Colonic mucosa (tissue), 4 donors: Measurements from ENCODE around the gene HEPHL1. TPM values are rescaled to one million over a fixed set of nuclear protein-coding genes. Genes with fewer than 3 reads are reported as not detected.
"Not testable (repeated sequence)": the region's sequence is repeated elsewhere in the genome, so short reads cannot be mapped to it uniquely, and the experiment has no call there.

ENCODE experiments used
- DNase-seq: peaks from one replicate; pipeline ENCODE4 v3.0.0-alpha.2; 2020
- H3K27ac ChIP-seq: fragments of 200-600 bp; one replicate; pipeline ENCODE4 v1.8.0; 2021
- H3K27me3 ChIP-seq: fragments of 200-600 bp; one replicate; pipeline ENCODE4 v1.8.0; 2021
- H3K36me3 ChIP-seq: fragments of 200-600 bp; one replicate; pipeline ENCODE4 v1.8.0; 2021
- H3K4me1 ChIP-seq: fragments of 200-600 bp; one replicate; pipeline ENCODE4 v1.8.0; 2021; ENCODE audit warnings: mild to moderate bottlenecking
- H3K4me3 ChIP-seq: fragments of 200-600 bp; one replicate; pipeline ENCODE4 v1.8.0; 2021
- H3K9ac ChIP-seq, 2 donors: one replicate each; pipeline ENCODE4 v1.7.0; 2013; ENCODE audit warnings: control low read depth in 2 of 2, low read depth in 2 of 2, low read length in 2 of 2
- H3K9me3 ChIP-seq: fragments of 200-600 bp; one replicate; pipeline ENCODE4 v1.8.0; 2021
- intact Hi-C: fragments of 100-400 bp; cut with DNase I; formaldehyde crosslinking; loops from one replicate; pipeline ENCODE4 v1.14.1; 2022
- total RNA-seq, 2 donors: library from RNA; stranded (reverse); fragmentation: NEBNext Ultra II Directional in 1 of 2; extraction: Animal tissue kit (Norgen Biotek cat#: 25700) in 1 of 2; gene quantifications; one replicate each; pipeline ENCODE4 v1.2.1, GENCODE V29; 2021
- TF ChIP-seq, protein P1 (sequence below): fragments of 200-600 bp; IDR thresholded peaks from one replicate; pipeline ENCODE4 v1.8.0; 2022; ENCODE audit warnings: antibody characterized with exemption, mild to moderate bottlenecking
- donor health status: healthy.
- donor health status: DM: no; HTN: no; CAD: no.
- donor health status: DM: no; HTN: no; CAD: no.

HEPHL1 gene
- total RNA-seq, 2 donors from 2014 or later, result not detected

DNA sequence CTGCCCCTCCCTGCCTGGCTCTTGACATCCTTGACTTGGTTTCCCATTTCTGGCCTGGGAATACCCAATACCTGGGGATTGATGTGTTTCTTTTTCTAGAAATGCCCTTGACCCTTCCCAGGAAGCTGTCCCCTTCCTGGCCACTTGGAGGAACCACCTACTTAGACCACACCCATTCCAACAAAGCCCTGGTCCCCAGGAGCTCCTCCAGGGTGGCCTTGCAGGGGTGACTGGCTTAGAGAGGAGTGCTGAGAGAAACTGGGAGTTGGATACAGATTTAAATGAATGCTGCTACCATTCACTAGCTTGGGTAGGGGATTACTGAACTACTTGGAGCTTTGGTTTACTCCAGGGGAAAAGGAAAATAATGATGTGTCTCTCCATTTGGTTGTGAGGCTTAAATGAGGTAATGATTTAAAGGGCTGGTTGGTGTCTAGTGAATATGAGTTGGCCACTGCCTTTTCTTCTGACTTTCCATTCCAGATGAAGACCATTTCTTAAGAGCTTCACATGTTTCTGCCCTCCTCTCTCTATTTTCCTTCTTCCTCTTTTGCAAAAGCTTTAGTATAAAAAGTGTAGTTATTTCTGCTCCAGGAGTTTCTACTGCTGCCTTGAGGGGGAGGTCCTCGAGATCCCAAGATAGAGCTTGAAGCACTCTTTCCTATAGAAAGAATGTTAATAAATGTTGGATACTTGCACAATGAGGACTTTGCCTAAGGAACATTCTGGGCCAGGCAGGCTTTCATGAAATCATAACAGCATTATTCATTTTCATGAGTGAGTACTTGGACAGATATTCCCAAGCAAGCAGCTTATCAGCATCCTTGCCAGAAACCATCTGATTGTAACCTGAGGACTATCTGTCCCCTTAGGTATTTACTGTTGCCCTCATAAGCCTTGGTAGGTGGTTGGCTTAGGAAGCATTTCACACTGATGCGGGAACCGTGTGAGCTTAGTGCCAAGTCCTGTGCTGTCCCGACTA is 129.8 kb downstream of the HEPHL1 start:
- intact Hi-C loops, result no loop called here
- Histone ChIP-seq H3K36me3 (no peaks in the 10 kb centered on the region), H3K27ac (peak overlapping the region; percentile 24), H3K9me3 (no peaks in the 10 kb centered on the region), H3K9ac (no peak overlapping the region), H3K27me3 (no peaks in the 10 kb centered on the region), H3K4me3 (no peak overlapping the region), H3K4me1 (no peaks in the 10 kb centered on the region)
- TF ChIP-seq, protein P1, sequence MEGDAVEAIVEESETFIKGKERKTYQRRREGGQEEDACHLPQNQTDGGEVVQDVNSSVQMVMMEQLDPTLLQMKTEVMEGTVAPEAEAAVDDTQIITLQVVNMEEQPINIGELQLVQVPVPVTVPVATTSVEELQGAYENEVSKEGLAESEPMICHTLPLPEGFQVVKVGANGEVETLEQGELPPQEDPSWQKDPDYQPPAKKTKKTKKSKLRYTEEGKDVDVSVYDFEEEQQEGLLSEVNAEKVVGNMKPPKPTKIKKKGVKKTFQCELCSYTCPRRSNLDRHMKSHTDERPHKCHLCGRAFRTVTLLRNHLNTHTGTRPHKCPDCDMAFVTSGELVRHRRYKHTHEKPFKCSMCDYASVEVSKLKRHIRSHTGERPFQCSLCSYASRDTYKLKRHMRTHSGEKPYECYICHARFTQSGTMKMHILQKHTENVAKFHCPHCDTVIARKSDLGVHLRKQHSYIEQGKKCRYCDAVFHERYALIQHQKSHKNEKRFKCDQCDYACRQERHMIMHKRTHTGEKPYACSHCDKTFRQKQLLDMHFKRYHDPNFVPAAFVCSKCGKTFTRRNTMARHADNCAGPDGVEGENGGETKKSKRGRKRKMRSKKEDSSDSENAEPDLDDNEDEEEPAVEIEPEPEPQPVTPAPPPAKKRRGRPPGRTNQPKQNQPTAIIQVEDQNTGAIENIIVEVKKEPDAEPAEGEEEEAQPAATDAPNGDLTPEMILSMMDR, result no peak
- DNase-seq, result no peak

DNA sequence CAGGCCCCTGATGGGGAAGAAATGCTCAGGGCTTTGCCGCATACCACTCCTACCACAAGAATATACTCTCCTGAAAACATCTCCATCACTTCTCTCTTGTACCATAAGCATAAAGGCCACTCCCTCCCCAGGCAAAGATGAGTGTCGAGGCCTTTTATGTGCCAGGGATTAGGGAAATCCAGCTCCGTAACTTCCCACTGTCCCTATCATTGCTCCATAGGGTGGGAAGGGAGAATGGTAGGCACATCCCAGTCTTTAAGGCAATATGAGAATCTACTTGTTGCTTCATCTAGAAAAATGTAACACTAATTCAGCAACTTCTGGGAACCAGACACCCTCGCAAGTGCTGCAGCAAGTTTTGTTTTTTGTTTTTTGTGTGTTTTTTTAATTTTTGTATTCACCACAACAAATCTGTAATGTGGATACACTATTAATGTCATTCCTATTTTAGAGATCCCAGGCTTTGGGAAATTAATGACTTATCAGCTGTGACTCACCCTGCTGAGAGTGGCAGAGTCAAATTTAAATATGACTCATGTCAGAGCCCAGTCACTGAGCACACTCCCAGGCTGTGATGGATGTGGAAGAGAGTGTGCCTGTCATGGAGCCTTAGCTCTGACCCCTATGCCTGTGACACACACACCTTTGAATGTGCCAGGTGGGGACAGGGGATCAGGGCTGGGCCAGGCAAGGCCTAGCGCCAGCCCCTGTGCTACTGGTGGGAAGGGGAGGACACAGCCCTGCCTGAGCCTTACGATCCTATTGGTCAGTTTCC is 130.9 kb downstream of the HEPHL1 start:
- no peaks in the 10 kb centered on the region for H3K27me3 ChIP-seq
- TF ChIP-seq, protein P1, result no peak
- intact Hi-C loops, result no loop called here
- no peaks in the 10 kb centered on the region for H3K4me1 ChIP-seq
- H3K36me3 ChIP-seq, result no peaks in the 10 kb centered on the region
- H3K4me3 ChIP-seq, result no peak overlapping the region
- H3K9me3 ChIP-seq, result no peaks in the 10 kb centered on the region
- H3K9ac ChIP-seq, result no peak overlapping the region
- peak overlapping the region; percentile 24 for H3K27ac ChIP-seq
- DNase-seq, result no peak

DNA sequence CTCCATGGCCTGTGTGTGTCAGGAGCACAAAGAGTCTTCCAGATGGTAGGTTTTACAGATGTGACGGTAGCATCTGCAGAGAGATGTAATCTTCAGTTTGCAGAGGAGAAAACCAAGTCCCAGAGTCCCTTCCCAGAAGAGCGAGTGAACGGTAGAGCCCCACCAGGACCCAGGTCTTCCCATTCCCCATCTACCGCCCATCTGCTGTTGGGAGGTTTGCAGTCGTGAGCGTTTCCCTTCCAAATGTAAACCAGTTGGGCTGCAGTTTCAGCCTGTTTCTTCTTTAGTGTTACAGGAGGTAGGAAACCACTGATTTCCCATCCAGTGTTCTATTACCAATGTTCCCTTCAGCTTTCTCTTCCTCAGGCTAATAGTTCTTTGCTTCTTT is 131.5 kb downstream of the HEPHL1 start:
- no peak for DNase-seq
- H3K4me1 ChIP-seq, result no peaks in the 10 kb centered on the region
- TF ChIP-seq, protein P1, result no peak

DNA sequence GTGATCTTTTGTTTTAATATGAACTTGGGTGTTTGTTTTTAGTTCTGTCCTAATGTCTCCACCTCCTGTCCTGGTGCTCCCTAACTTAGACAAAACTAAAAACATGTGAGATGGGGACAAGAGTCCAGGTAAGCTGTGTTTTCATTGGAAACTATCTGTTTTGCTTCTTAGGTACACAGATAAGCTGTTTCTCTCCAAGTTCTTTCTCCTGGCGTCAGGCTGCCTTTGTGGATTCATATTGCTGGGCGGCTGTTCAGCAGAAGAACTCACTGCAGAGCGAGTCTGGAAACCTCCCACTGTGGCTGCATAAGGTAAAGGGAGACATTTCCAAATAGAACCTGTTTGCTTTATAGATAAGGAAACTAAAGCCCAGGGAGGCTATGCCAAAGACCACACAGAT is 132.2 kb downstream of the HEPHL1 start:
- no peak overlapping the region for H3K4me3 ChIP-seq
- H3K9ac ChIP-seq, result no peak overlapping the region
- no peak overlapping the region for H3K27ac ChIP-seq
- DNase-seq, result no peak
- TF ChIP-seq, protein P1, result no peak
- no peaks in the 10 kb centered on the region for H3K4me1 ChIP-seq
- H3K9me3 ChIP-seq, result no peaks in the 10 kb centered on the region
- intact Hi-C loops, result no loop called here
- no peaks in the 10 kb centered on the region for H3K36me3 ChIP-seq
- no peaks in the 10 kb centered on the region for H3K27me3 ChIP-seq

More for the DNA sequence above, 131.5 kb downstream of the HEPHL1 start:
- no peak overlapping the region for H3K27ac ChIP-seq
- H3K36me3 ChIP-seq, result no peaks in the 10 kb centered on the region
- no peak overlapping the region for H3K4me3 ChIP-seq
- no peaks in the 10 kb centered on the region for H3K27me3 ChIP-seq
- H3K9me3 ChIP-seq, result no peaks in the 10 kb centered on the region
- no peak overlapping the region for H3K9ac ChIP-seq
- intact Hi-C loops, result no loop called here

DNA sequence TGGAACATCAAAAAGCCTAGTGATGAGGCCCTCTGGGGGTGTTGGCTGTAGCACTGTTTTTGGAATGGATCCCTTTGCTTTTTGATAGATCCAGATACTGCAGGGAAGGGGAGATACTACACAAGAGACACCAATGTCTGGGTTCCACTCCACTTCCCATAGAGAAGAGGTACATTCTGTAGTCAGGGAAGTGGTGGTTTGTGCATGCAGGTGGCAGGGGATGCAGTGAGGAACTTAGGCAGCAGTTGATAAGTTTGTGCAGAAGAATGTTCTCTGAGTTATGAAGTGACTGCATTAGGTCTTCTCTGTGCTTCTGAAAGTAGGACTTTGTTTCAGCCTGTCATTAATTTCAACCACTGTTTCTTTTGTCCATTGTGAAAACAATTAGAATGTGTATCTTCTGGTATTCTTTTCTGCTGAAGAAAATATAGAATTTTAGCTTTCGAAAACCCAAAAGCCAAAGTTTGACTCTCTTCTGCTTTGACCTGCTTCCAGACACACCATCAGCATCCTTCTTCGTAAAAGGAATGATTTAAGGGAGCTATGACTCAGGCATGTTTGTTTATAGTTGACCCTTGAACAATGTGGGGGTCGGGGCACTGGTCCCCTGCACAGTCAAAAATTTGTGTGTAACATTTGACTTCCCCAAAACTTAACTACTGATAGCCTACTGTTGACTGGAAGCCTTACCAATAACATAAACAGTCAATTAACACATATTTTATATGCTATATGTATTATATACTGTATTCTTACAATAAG is 133.1 kb downstream of the HEPHL1 start:
- Histone ChIP-seq H3K9me3 (no peaks in the 10 kb centered on the region), H3K27ac (no peak overlapping the region), H3K4me1 (no peaks in the 10 kb centered on the region), H3K36me3 (no peaks in the 10 kb centered on the region), H3K9ac (no peak overlapping the region), H3K27me3 (no peaks in the 10 kb centered on the region), H3K4me3 (no peak overlapping the region)
- intact Hi-C loops, result no loop called here
- TF ChIP-seq, protein P1, result no peak
- no peak for DNase-seq

DNA sequence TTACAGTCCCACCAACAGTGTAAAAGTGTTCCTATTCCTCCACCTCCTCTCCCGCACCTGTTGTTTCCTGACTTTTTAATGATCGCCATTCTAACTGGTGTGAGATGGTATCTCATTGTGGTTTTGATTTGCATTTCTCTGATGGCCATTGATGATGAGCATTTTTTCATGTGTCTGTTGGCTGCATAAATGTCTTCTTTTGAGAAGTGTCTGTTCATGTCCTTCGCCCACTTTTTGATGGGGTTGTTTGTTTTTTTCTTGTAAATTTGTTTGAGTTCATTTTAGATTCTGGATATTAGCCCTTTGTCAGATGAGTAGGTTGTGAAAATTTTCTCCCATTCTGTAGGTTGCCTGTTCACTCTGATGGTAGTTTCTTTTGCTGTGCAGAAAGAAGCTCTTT is 136.2 kb downstream of the HEPHL1 start:
- H3K9me3 ChIP-seq, intact Hi-C loops, H3K27ac ChIP-seq, H3K9ac ChIP-seq, H3K27me3 ChIP-seq, H3K4me3 ChIP-seq, H3K36me3 ChIP-seq, DNase-seq, H3K4me1 ChIP-seq: not testable (repeated sequence)
